ENCODE measurements around the gene MEIOSIN. TPM values are rescaled to one million over a fixed set of nuclear protein-coding genes. Genes with fewer than 3 reads are reported as not detected.

Gene MEIOSIN
- total RNA-seq, 2 experiments from 2014 or later, result not detected

- Mint-ChIP-seq H3K36me3 (ENCODE audit: low read depth) (peaks cover 43% of the 10 kb centered on the region), H3K9me3 (no peaks in the 10 kb centered on the region), H3K27ac (no peak overlapping the region), H3K4me3 (peak overlapping the region; percentile 93), H3K27me3 (peaks cover 25% of the 10 kb centered on the region), H3K4me1 (ENCODE audit: low read depth) (peaks cover 28% of the 10 kb centered on the region)
- CTCF ChIA-PET, result interaction anchor here (1.4 to 3.8 kb wide), 4 partner anchors 9 to 26 kb away, joined by 3 to 18 read pairs (median 6); partner anchors contain the start of gene SIX5
- ATAC-seq, result no peak
- no peak for TF ChIP-seq CTCF (IDR thresholded peaks at IDR 0.05)
- intact Hi-C loops (cut with micrococcal nuclease), result no loop called here
- peak; percentile 50 for DNase-seq
- POLR2A ChIA-PET, result interaction anchor here (0.6 to 3.6 kb wide), 4 partner anchors 12 to 26 kb away, joined by 3 to 19 read pairs (median 8); partner anchors contain the start of gene SIX5
These were observed 57.7 kb downstream of the MEIOSIN start for GRCh38 chr19:45790942-45791341.

GRCh38 chr19:45791744-45792469 is 58.7 kb downstream of the MEIOSIN start:
- H3K4me3 Mint-ChIP-seq, result peak overlapping the region; percentile 93
- ChIA-PET CTCF (interaction anchor here (1.0 to 3.8 kb wide), 6 partner anchors 8 to 25 kb away, joined by 3 to 18 read pairs (median 6); partner anchors contain the start of gene SIX5), POLR2A (interaction anchor here (1.0 to 3.6 kb wide), 8 partner anchors 9 to 44 kb away, joined by 3 to 19 read pairs (median 7); partner anchors contain the start of genes RSPH6A and SIX5)
- no peak for TF ChIP-seq CTCF (IDR thresholded peaks at IDR 0.05)
- peaks cover 28% of the 10 kb centered on the region for H3K4me1 Mint-ChIP-seq (ENCODE audit: low read depth)
- ATAC-seq (peak; percentile 25), DNase-seq (peak; percentile 47)
- H3K36me3 Mint-ChIP-seq (ENCODE audit: low read depth), result peaks cover 35% of the 10 kb centered on the region
- no peaks in the 10 kb centered on the region for H3K9me3 Mint-ChIP-seq
- intact Hi-C loops (cut with micrococcal nuclease), result no loop called here
- peaks cover 30% of the 10 kb centered on the region for H3K27me3 Mint-ChIP-seq
- peak overlapping the region; percentile 87 for H3K27ac Mint-ChIP-seq

- peak; percentile 100 for DNase-seq
- peaks cover 28% of the 10 kb centered on the region for H3K4me1 Mint-ChIP-seq (ENCODE audit: low read depth)
- no peaks in the 10 kb centered on the region for H3K9me3 Mint-ChIP-seq
- ATAC-seq, result peak; percentile 95
- no peak for TF ChIP-seq CTCF (IDR thresholded peaks at IDR 0.05)
- intact Hi-C loops (cut with micrococcal nuclease), result no loop called here
- H3K36me3 Mint-ChIP-seq (ENCODE audit: low read depth), result peaks cover 28% of the 10 kb centered on the region
- peaks cover 29% of the 10 kb centered on the region for H3K27me3 Mint-ChIP-seq
- CTCF ChIA-PET, result interaction anchor here (0.9 to 3.8 kb wide), 5 partner anchors 9 to 26 kb away, joined by 3 to 18 read pairs (median 3); partner anchors contain the start of gene SIX5
- peak within 1 kb of the TSS; percentile 93 for H3K4me3 Mint-ChIP-seq
- H3K27ac Mint-ChIP-seq, result peak within 1 kb of the TSS; percentile 87
- POLR2A ChIA-PET, result interaction anchor here (0.8 to 3.6 kb wide), 10 partner anchors 10 to 44 kb away, joined by 3 to 19 read pairs (median 5); partner anchors contain the start of genes RSPH6A and SIX5
These were observed 59.4 kb downstream of the MEIOSIN start, which contains the start of gene DMWD for GRCh38 chr19:45792470-45793177. Gene DMWD (minus strand): TSS chr19:45792845. CDS start chr19:45792756, 89 bp downstream.

GRCh38 chr19:45793178-45793564 is 59.9 kb downstream of the MEIOSIN start:
- Mint-ChIP-seq H3K9me3 (no peaks in the 10 kb centered on the region), H3K4me1 (ENCODE audit: low read depth) (peaks cover 28% of the 10 kb centered on the region), H3K27me3 (peaks cover 33% of the 10 kb centered on the region), H3K4me3 (peak overlapping the region; percentile 69), H3K27ac (no peak overlapping the region), H3K36me3 (ENCODE audit: low read depth) (peaks cover 23% of the 10 kb centered on the region)
- ChIA-PET CTCF (interaction anchor here (0.9 to 3.8 kb wide), 4 partner anchors 9 to 25 kb away, joined by 3 to 18 read pairs (median 10); partner anchors contain the start of gene SIX5), POLR2A (interaction anchor here (0.8 to 3.6 kb wide), 5 partner anchors 14 to 38 kb away, joined by 3 to 19 read pairs (median 4); partner anchors contain the start of gene SIX5)
- DNase-seq (no peak), ATAC-seq (no peak)
- no peak for TF ChIP-seq CTCF (IDR thresholded peaks at IDR 0.05)
- intact Hi-C loops (cut with micrococcal nuclease), result no loop called here
